Renal pelvis (tissue), 12 donors: ENCODE data around the gene OCSTAMP. TPM values are rescaled to one million over a fixed set of nuclear protein-coding genes. Genes with fewer than 3 reads are reported as not detected.

ENCODE experiments used
- DNase-seq: peaks from one replicate; pipeline ENCODE4 v3.0.0-alpha.2; 2013
- long read RNA-seq, 16 experiments: transcript quantifications; one replicate each; lab custom pipeline, GENCODE V29; 2026
- polyA plus RNA-seq, 3 donors: library from polyadenylated mRNA; unstranded; fragments of 120-200 nt; gene quantifications; one replicate each; pipeline ENCODE4 v1.2.1, GENCODE V29; 2013; ENCODE audit not compliant: insufficient read length in 3 of 3

The OCSTAMP gene, protein sequence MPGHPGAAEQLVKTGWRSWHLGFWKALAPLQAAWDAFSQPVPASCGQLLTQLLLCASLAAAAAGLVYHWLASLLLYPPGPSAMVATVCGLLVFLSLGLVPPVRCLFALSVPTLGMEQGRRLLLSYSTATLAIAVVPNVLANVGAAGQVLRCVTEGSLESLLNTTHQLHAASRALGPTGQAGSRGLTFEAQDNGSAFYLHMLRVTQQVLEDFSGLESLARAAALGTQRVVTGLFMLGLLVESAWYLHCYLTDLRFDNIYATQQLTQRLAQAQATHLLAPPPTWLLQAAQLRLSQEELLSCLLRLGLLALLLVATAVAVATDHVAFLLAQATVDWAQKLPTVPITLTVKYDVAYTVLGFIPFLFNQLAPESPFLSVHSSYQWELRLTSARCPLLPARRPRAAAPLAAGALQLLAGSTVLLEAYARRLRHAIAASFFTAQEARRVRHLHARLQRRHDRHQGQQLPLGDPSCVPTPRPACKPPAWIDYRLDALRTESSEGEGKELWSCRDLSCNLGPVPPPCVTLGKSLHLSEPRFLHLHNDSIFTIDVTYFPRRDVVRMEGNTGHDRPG
- under 1 TPM in 1 of 3 donors, not detected in 2; 0.10 TPM for polyA plus RNA-seq
- long read RNA-seq, donor 1: 0 reads
- long read RNA-seq, donor 2: 0 reads
- long read RNA-seq, donor 3: 0 reads
- long read RNA-seq, donor 4: 0 reads
- long read RNA-seq, donor 5: 0 reads
- long read RNA-seq, donor 6: 0 reads
- long read RNA-seq, donor 7: 0 reads
- long read RNA-seq, donor 8: 0 reads
- long read RNA-seq, donor 9: 0 reads
- long read RNA-seq, donor 10: 0 reads
- long read RNA-seq, donor 11: 0 reads
- long read RNA-seq, donor 12: 0 reads
- long read RNA-seq, donor 13: 0 reads
- long read RNA-seq, donor 14: 0 reads
- long read RNA-seq, donor 15: 0 reads
- long read RNA-seq, donor 16: 0 reads

DNA sequence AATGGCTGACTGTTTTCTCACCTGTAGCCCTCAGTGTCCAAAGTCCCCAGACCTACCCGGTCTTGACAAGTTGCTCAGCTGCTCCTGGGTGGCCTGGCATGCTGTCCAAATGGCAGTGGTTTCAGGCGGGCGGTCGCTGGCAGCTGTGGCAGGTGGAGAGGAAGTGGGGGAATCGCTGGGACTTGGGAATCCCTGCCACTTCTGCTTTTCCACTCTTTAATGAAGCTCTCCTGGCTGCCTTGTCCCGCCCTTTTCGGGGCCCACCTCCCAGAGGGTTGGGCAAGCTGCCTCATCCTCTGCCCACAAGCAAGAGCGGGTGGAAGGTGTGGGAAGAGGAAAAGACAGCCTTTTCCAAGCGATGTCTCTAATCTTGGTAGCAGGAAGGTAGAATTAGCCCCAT lies at the start of gene OCSTAMP:
Gene OCSTAMP, minus strand, starts transcription at position 194 of the 400 bp plus-strand sequence. Its CDS starts 94 bp downstream, at position 100.
- no peak for DNase-seq

DNA sequence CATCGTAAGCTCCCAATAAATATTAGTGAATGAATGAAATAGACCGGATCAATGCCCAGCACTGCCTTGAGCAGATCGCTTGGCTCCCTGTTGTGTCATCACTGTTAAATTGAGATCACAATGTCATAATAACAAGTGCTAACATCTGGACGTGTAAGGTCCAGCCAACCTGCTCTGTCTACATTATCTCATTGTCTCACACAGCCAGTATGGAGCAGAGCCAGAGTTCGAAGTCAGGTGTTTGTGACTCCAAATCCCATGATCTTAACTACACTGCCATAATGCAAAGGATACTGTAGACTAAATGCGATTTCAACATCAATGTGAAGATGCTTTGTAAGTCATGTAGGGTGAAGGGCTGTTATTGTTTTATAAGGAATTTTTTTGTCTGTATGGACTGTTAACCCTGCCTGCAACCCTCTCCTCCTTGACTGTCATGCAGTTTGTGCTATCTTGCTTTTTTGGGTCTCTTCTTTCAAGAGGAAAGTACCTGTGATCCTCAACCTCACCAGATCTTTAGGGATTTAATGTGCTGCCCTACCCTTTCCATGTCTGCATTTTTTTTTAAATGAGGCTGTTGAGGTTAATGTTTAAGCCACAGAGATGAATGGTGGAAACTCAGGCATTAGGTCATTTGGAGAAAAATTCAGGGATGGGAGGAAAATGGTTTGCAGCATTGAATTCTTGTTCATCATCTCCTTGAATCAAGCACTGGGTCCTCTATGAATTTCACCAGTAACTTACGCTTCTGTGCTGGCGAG lies 49.0 kb upstream of the OCSTAMP start:
- no peak for DNase-seq

DNA sequence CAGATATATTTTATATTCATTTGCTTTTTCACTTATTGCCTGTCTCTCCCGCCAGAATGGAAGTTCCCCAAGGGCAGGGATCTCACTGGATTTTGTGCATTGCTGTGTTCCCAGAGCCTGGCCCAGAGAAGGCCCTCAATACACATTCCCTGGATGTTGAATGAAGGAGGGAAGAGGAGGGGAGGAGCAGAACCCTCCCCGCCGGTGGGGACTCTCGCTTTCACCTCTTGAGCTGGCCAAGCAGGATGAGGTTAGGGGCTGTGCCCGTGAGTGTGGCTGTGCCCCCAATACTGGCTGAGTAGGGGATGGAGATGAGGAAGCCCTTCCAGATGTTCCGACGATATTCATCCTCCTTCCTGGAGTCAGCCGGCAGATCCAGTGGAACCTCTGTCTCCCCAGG lies 45.5 kb upstream of the OCSTAMP start:
- DNase-seq: no peak

DNA sequence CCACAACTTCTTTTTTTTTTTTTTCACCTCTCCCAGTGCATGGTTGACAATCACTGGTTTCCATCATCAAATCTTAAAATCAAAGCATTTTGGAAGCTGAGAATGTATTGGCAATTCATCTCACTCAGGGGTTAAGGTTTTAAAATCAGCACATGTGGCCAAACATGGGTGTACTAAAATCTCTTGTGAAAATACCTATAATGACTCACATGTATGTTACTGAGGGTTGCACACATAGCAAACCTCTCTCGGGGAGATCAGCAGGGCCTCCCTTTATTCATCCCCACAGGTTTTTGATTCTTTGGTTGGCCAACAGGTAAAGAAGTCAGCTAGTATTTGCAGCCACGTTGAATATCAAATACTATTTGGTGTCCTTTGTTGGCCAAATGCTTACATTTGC lies 44.3 kb upstream of the OCSTAMP start:
- DNase-seq: no peak

DNA sequence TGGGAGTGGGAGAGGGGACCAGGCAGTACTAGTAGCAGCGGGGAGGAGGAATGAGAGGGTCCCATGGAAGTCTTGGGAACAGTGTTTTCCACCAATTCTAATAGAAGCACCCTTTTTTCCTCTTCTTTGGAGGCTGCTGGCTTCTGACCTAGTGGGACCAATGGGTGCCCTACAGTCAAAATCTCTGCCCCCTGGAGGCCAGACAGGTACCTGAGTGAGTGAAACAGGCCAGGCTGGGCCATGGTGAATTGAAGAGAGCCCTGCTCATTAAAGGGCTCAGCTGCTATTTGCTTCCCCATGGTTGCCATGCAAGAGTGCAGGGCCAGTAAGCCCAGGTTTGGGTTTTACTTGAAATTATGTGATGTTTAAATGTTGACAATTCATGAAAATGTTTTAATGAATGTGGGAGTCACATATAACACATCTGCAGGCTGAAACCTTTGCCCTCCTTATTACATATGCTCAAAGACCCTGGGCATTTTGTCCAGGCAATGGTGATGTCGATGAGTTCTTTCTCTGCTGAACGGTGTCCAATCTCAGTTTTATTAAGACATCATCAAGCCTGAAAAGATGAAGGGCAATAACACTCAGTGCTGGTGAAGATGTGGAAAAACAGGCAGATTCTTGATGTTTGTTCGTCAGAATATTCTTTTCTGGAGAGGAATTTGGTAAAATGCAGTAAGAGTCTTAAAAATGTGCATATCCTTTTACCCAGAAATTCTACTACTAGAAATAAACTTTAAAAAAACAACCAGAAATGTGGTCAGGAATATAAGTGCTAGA lies 42.3 kb upstream of the OCSTAMP start:
- no peak for DNase-seq

DNA sequence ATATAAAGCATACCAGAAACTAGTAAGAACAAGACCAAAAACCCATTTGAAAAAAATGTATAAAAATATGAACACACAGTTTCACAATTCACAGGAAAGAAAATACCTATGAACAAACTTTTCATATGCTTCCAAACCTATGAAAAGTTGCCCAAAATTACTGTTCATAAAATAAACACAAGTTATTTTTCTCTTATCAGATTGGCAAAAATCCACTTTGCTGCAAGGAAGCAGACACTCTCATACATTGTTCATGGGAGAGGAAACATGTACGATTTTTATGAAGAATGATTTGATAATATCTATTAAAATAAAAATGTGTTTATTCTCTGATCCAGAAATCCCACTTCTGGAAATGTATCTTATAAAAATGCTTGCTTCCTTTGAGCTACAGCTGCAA lies 40.0 kb upstream of the OCSTAMP start:
- DNase-seq: no peak

DNA sequence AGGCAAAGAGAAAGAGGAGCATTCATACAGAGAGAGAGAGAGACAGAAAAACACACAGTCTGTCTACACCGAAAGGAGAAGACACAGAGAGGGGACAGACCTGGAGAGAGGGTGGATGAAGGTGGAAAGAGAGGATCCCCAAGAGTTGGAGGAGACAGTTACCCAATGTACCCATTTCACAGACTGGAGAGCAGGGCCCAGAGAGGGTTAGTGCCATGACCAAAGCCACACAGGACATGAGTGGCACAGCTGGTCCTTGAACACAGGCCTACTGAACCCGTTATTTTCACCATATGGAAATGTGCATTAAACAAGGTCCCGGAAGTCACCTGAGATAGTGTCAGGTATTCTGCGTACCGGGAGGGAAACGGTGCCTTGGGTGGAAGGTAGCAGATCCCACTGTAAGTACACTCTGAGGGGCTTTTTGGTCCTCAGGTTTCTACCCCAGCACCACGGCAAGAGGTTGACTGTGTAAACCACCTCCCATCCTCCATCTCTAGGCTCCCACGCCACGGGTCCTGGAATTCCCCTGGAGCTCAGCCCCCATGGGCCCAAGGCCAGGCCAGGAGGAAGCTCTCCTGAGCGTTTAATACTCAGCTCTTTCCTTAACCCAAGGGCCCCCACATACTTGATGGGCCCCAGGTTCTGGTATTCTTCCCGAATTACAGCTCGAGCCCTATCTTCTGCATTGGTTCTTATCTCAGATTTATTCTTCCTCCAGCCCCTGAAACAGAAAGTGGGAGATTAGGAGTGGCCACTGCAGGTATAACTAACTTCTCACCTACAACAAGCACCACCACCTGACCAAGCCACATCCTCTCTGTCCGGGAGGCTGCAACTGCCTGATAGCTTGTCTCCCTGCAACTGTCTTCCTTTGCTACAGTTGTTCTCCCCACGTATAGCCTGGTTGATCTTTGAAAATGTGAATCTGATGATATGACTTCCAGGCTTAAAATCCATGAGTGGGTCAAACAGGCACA lies 38.4 kb upstream of the OCSTAMP start:
- DNase-seq: no peak

DNA sequence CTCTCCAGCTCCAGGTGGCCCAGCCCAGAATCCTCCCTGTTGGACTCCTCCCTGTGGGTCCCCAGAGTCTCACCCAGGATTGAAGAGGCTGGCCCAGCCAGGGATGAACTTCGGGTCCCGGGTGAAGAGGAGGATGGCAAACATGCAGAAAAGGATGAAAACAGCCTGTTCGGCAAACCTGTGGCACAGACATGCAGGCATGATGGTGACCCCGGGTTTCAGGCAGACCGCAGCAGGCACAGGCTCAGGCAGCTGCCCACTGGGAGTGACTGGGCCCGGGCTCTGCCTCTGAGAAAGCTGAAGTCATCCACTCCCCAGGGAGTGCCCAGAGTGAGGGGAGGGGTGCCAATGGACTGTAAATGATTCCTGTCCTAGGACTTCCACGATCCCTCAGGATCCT lies 37.5 kb upstream of the OCSTAMP start:
- DNase-seq: no peak

DNA sequence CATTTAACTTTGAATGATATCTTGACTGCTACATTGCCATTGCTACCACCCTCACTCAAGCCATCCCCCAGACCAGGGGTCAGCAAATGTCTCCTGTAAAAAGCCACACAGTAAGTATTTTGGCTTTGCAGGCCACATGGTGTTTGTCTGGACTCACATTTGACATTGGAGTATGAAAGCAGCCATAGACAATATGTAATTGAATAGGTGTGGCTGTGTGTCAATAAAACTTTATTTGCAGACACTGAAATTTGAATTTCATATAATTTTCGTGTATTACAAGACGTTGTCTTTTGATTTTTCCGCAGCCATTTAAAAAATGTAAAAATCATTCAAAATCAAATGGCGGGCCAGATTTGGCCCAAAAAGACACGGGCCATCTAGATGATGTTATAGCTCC lies 36.3 kb upstream of the OCSTAMP start:
- DNase-seq: no peak

DNA sequence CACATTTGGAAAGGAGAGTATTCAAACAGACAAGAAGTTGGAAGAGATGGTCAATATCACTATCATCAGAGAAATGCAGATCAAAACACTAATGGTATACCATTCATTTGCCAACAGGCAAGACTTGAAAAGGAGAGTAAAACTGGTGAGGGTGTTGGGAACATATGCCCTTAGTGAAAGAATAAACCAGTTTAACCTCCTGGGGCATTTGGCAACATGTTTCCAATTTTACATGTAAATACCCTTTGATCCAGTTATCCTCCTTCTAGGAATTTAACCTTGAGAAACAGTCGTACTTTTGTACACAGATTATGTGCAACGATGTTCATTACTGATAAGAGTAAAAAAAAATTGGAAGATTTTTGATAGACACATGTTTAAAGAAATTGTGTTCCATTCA lies 34.1 kb upstream of the OCSTAMP start:
- DNase-seq: no peak

DNA sequence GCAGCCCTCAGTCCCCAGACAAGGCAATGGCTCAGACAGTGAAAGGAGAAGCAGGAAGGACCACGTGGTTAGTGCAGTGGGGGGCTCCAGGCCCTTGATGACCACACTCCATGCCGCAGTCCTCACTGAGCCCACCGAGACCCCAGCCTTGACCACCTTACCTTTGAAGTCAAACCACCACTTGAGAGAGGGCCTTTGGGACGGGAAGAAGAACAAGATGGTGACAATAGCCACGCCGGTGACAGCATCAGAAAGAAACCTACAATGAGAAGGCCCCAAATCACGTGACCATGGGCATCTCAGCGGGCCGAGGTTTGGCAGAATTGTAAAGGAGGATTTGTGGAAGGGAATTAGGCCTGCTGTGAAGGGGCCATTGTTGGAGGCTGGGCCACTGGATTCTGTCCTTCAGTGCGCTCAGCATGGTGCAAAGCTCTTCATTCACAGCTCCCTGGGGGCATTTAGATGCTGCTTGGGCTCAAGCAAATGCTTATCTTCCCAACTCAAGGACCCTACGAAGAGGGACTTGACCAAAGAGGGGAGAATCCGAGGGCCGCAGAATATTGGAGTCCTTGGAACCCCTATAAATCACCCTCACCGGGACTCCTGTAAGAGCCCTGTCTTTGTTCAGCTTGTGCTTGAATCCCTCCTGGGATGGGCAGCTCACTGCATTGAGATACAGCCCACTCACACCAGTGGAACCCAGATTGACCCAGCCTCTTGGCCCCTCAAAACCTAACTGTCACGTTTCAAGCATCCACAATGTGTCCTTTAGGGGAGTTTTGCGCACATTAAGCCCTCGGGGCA lies 33.2 kb upstream of the OCSTAMP start:
- no peak for DNase-seq

DNA sequence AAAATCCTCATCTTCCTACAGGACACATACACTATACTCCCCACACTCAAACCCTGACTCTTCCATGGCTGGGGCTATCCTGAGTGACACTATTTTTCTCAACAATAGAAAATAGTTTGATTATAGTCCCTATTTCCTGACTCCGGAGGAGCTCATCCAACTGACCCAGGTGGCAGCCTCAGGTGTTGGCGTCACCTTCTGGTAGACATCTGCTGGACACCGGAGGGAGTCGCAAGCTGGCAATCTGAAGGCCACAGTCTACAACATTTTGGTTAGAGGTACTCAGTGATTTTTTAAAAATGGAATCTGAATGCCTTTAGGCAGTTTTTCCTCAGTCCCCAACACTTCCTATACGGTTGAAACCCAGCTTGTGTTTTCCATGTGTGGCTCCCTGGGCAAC lies 32.2 kb upstream of the OCSTAMP start:
- DNase-seq: no peak

DNA sequence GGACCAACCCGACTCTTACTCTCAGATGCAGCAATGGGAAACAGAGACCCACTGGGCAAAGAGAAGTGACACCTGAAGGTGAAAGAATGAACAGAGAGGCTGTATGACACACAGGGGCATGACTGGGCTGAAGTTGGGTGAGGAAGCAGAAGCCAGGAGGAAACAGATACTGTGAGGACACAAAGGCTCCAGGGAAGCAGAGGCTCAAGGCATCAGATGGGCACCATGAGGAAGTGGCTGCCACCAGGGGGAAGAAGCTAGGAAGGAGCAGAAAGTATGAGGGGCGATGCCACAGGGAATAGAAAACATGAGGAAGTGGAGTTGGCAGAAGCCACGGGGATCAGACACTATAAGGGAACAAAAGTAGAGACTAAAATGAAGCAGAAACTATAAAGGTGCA lies 30.9 kb upstream of the OCSTAMP start:
- DNase-seq: no peak

DNA sequence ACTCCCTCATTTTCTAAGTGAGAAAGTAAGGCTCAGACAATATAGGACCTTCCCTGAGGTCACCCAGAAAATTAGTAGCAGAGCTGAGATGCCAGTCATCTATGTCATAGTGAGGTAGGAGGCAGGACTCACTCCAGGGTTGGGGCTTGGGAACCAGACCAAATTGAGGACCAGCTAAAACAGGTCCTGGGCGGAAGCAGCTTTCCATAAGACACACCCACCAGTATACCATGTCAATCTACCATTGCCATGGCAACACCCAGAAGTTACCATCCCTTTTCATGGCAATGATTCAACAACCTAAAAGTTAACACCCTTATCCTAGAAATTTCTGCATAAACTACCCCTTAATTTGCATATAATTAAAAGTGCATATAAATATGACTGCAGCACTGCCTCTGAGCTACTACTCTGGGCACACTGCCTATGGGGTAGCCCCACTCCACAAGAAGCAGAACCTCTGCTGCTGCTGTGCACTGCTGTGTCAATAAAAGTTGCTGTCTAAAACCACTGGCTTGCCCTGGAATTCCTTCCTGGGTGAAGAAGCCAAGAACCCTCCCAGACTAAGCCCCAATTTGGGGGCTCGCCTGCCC lies 30.3 kb upstream of the OCSTAMP start:
- DNase-seq: no peak

DNA sequence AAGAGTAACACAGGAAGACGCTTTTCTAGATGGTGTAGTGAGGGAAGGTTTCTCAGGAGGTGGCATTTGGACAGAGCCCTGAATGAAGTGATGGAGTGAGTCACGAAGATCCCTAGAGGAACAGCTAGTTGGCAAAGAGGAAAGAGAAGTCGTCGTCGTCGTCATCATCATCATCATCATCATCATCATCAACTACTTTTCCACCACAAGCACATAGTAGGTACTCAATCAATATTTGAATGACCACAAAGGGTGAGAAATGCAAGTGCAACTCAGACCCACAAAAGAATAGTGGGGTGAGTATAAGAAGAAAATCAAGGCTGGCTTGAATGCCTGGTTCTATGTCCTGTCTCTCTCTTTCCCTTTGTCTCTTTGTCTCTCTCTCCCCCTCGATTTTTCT lies 28.3 kb upstream of the OCSTAMP start:
- DNase-seq: no peak

DNA sequence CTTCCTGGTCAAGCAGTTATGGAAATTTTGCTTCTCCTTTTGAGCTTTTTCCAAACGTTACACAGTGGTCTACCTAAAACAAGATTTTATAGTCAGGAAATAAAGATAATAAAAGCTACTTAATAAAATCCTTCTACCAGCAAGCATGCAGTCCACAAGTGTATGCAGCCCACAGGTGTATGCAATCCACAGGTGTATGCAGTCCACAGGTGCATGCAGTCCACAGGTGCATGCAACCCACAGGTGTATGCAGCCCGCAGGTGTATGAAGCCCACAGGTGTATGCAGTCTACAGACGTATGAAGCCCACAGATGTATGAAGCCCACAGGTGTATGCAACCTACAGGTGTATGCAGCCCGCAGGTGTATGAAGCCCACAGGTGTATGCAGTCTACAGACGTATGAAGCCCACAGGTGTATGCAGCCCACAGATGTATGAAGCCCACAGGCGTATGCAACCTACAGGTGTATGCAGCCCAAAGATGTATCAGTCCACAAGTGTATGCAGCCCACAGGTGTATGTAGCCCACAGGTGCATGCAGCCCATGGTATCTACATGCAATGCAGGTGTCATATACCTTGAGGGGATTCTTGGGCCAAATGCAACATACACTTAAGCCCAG lies 26.4 kb upstream of the OCSTAMP start:
- no peak for DNase-seq

DNA sequence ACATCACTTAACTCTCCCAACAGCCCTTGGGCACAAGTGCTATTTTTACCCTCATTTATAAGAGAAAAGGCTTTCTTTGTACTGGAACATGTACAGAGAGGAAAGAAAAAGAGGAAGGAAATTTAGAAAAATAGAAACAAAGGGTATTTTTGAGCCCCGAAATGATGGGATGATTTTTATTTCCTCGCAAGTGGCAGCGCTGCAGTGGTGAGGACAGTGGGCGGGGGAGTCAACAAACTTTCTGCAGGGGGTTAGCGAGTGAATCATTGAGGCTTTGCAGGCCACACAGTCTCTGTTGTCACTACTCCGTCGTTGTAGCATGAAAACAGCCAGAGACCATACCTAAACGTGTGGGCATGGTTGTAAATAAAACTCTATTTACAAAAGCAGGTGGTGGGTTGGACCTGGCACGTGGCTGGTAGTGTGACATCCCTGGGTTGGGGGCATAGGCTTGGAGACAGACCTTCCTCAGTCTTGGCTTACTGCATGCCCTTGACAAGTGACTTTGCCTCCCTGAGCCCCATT lies 25.5 kb upstream of the OCSTAMP start:
- DNase-seq: no peak

DNA sequence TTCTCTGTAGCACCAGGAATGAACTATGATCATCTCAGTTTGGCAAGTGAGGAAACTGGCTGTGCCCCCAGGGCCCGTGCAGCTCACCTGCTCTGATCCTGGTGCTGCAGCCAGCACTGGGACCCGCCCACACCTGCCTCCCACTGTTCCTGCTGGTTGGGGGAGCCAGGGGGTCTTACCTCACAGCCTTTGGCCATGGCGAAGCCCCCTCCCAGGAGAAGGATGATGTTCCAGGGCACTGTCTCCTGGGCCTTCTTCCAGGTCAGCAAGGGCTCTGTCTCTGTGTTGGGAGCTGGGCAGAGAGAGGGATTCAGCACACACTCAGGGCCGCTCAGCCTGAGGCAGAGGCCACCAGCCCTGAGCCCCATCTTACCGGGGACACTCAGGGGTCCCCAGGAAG lies 24.9 kb upstream of the OCSTAMP start:
- no peak for DNase-seq
